Measurements from ENCODE around the gene UBASH3A. TPM values are rescaled to one million over a fixed set of nuclear protein-coding genes. Genes with fewer than 3 reads are reported as not detected.

Gene UBASH3A
- total and polyA plus RNA-seq, 7 donors, result 0.06 to 0.21 TPM; not detected in 5

- Histone ChIP-seq H3K9me3 (no peaks in the 10 kb centered on the region), H3K36me3 (ENCODE audit: insufficient read depth in 1 of 2, low read depth in 1 of 2) (no peaks in the 10 kb centered on the region), H3K4me3 (no peak overlapping the region), H3K27me3 (ENCODE audit: insufficient read depth in 3 of 3, low read length in 2 of 3) (peaks cover 0 to 25% (median 12%) of the 10 kb centered on the region in 3 donors), H3K4me1 (no peaks in the 10 kb centered on the region), H3K27ac (no peak overlapping the region)
- no peak for ATAC-seq
- intact Hi-C loops (cut with DNase I), result no loop called here
- DNase-seq, result no peak
- 44 to 59% (median 54%) methylated on average over 9 of the region's 9 CpGs for WGBS, 3 donors
- no peak for TF ChIP-seq CTCF (IDR thresholded peaks at IDR 0.05)
Observed at GRCh38 chr21:42362700-42363099, 41.0 kb upstream of the UBASH3A start.

DNA sequence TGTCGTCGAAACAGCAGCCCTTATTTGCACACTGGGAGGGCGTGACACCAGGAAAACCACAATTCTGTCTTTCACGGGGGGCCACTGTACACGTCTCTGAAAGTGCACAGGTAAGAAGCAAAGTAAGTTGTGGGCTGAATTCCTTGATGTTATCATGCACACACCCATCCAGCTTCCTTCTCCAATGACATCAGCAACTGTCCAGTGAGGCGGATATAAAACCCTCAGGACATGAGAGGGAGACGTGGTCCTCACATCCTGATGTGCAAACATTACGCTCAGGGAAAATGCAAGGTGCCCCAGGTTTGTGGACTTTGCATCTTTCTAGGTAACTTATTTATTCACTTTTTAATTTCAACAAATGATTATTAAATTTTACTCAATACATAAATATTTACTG is 40.4 kb upstream of the UBASH3A start:
- Histone ChIP-seq H3K4me3 (no peak overlapping the region), H3K27ac (no peak overlapping the region), H3K27me3 (ENCODE audit: insufficient read depth in 3 of 3, low read length in 2 of 3) (peaks cover 0 to 25% (median 12%) of the 10 kb centered on the region in 3 donors), H3K9me3 (no peaks in the 10 kb centered on the region), H3K4me1 (no peaks in the 10 kb centered on the region), H3K36me3 (ENCODE audit: insufficient read depth in 1 of 2, low read depth in 1 of 2) (no peaks in the 10 kb centered on the region)
- no peak for TF ChIP-seq CTCF (IDR thresholded peaks at IDR 0.05)
- ATAC-seq, result no peak
- DNase-seq, result no peak
- WGBS, 3 donors, result 70 to 76% (median 74%) methylated on average over 8 of the region's 8 CpGs
- intact Hi-C loops (cut with DNase I), result no loop called here

- H3K27ac ChIP-seq, result no peak overlapping the region
- peaks cover 0 to 25% (median 12%) of the 10 kb centered on the region in 3 donors for H3K27me3 ChIP-seq (ENCODE audit: insufficient read depth in 3 of 3, low read length in 2 of 3)
- peak in 1 of 4 donors; percentile 19 for ATAC-seq
- WGBS, 3 donors, result 67 to 75% (median 70%) methylated on average over 13 of the region's 13 CpGs
- TF ChIP-seq CTCF (IDR thresholded peaks at IDR 0.05), result no peak
- H3K4me3 ChIP-seq, result no peak overlapping the region
- no peaks in the 10 kb centered on the region for H3K36me3 ChIP-seq (ENCODE audit: insufficient read depth in 1 of 2, low read depth in 1 of 2)
- intact Hi-C loops (cut with DNase I), result no loop called here
- no peak for DNase-seq
- no peaks in the 10 kb centered on the region for H3K4me1 ChIP-seq
- no peaks in the 10 kb centered on the region for H3K9me3 ChIP-seq
Observed at GRCh38 chr21:42364304-42364865, 39.3 kb upstream of the UBASH3A start.

- no peak for ATAC-seq
- Histone ChIP-seq H3K4me3 (no peak overlapping the region), H3K36me3 (ENCODE audit: insufficient read depth in 1 of 2, low read depth in 1 of 2) (no peaks in the 10 kb centered on the region), H3K9me3 (no peaks in the 10 kb centered on the region), H3K27ac (no peak overlapping the region), H3K4me1 (no peaks in the 10 kb centered on the region), H3K27me3 (ENCODE audit: insufficient read depth in 3 of 3, low read length in 2 of 3) (peaks cover 0 to 34% (median 2%) of the 10 kb centered on the region in 3 donors)
- intact Hi-C loops (cut with DNase I), result no loop called here
- 68 to 78% (median 68%) methylated on average over 6 of the region's 6 CpGs for WGBS, 3 donors
- DNase-seq, result no peak
- TF ChIP-seq CTCF (IDR thresholded peaks at IDR 0.05), result no peak
Observed at GRCh38 chr21:42365770-42366169, 37.9 kb upstream of the UBASH3A start.
